NB4 (cell line): ENCODE data around the gene GM2A.

Experiments
- MAX ChIP-seq: IDR thresholded peaks from 2 replicates; pipeline ENCODE4 v1.6.1; 2011; ENCODE audit warnings: low read depth, low read length
- TF ChIP-seq, protein P1 (sequence below): IDR thresholded peaks from one replicate; pipeline ENCODE4 v1.5.1; 2012; ENCODE audit warnings: low read depth, low read length

DNA sequence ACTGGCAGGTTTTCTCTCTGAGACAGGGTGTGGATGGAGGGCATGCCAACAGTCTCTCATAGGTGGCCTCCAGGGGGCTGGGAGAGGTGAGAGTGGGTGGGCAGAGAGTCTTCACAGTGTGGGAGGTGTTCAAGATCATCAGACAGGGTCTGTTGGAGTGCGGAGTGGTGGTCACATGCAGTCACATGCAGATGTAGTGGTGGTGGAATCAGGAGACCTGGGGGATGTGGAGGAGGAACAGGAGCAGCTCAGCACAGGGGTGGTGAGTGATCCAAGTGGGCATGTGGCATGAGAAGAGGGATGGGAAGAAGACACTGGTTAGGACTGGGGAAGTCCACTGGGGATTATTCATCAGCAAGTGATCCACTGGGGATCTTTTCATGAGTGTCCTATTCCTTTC, 5.8 kb downstream of the GM2A start:
- TF ChIP-seq, protein P1, sequence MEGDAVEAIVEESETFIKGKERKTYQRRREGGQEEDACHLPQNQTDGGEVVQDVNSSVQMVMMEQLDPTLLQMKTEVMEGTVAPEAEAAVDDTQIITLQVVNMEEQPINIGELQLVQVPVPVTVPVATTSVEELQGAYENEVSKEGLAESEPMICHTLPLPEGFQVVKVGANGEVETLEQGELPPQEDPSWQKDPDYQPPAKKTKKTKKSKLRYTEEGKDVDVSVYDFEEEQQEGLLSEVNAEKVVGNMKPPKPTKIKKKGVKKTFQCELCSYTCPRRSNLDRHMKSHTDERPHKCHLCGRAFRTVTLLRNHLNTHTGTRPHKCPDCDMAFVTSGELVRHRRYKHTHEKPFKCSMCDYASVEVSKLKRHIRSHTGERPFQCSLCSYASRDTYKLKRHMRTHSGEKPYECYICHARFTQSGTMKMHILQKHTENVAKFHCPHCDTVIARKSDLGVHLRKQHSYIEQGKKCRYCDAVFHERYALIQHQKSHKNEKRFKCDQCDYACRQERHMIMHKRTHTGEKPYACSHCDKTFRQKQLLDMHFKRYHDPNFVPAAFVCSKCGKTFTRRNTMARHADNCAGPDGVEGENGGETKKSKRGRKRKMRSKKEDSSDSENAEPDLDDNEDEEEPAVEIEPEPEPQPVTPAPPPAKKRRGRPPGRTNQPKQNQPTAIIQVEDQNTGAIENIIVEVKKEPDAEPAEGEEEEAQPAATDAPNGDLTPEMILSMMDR, result no peak
- TF ChIP-seq MAX, result no peak
